HG03103 (cell line): ENCODE measurements around the gene GRIN2C.

Experiments used
- ATAC-seq: cut with Tn5 transposase; IDR thresholded peaks from one replicate; pipeline ENCODE4 v1.9.1; 2021; ENCODE audit warnings: low read depth; ENCODE audit not compliant: unreplicated experiment

Gene GRIN2C

GRCh38 chr17:74824961-74825627 is 34.6 kb downstream of the GRIN2C start:
- ATAC-seq = no peak

GRCh38 chr17:74822939-74823367 is 36.7 kb downstream of the GRIN2C start:
- ATAC-seq = no peak

- no peak for ATAC-seq
These were observed 37.2 kb downstream of the GRIN2C start for GRCh38 chr17:74822335-74822938.

GRCh38 chr17:74821655-74822334 is 37.9 kb downstream of the GRIN2C start:
- no peak for ATAC-seq

DNA sequence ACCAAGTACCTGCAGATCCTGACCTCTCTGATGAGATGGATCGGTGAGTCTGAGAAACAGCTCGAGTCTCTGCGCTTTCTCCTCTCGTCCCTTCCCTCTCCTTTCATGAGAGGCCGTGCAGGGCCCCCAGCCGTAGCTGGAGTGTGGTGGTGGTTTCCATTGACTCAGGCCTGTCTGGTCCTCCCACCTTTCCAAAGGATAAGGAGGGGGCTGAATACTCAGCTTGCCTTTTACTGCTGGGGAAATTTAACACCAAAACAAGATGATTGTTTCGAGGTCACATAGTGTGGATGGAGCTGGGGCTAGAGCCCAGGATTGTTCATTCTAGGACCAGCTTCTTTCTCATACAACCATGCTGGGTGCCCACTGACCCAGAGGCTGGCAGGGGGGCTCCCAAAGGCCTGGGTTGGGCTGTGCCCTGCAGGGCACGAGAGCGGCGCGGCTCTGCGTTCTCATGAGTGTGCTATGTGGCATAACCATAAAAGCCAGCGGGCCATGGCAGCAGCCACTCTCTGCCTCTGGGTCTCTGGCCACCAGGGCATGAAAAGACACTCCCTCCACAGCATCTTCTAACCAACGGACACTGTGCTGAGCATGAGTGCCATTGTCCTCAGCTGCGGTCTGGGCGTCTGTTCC is 39.8 kb downstream of the GRIN2C start:
- ATAC-seq = no peak

DNA sequence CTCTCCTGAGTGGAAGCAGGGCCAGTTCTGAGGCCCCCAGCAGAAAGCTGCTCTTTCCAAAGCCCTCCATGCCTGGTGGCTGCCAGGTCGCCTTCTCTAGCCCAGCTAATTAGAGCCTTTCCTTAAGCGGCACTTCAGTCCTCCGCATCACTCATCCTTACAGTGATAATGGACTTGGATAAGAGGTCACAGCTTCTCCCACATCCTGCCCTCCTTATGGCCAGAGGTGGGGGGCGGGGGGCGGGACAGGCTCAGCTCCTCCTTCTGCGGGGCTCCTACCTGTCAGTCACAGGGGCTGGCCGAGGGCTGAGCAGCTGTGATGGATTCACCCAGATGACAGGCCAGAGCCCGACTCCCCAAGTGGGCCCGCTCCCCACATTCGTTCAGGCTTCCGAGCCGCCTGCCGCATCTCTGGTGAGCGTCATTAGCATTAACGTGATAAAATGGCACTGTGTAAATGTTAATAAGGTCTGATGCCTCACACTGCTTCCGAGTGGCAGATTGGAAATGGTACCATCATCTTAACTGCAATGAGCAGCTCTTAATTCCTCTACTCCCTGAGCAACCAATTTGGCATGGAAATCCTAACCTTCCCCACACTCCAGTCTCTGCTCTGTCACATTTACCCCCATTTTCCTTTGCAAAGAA is 41.3 kb downstream of the GRIN2C start:
- ATAC-seq = no peak

- no peak for ATAC-seq
These were observed 42.6 kb downstream of the GRIN2C start for GRCh38 chr17:74816905-74817620.

DNA sequence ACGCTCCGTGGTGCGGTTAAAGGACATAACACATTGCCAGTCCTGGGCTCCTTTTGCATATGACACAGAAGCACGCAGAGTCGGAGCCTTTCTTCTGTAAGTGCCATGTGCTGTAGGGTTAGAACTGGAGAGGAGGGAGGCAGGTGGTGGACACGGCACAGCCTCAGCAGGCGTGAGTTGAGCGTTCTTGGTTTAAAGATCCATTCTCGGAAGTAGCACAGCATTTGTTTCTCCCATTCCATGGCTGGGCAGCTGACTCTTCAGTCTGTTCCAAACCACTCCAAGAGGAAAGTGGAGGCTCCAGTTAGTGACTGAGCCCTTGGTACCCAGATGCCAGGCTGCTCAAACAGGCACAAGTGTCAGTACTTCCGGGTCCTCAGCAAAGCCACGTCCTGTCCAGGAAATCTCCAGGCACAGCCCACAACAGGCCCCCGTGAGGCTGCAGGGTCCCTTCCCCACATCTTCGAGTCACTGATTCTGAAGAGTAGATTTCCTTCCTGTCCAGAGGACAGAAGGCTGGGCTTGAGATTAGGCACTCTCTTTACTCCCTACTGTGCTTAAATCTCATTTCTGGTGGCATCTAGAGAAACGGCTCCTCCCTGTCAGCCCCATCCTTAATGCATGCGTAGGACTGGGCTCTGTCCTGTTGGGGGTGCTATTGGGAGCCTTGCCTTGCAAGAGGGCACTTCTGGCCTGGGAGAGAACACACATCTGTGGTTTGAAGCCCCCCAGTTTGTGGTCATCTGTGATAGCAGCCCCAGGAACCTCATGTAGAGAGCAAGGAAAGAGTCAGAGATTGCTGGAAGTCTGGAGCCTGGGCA is 43.9 kb downstream of the GRIN2C start:
- no peak for ATAC-seq

DNA sequence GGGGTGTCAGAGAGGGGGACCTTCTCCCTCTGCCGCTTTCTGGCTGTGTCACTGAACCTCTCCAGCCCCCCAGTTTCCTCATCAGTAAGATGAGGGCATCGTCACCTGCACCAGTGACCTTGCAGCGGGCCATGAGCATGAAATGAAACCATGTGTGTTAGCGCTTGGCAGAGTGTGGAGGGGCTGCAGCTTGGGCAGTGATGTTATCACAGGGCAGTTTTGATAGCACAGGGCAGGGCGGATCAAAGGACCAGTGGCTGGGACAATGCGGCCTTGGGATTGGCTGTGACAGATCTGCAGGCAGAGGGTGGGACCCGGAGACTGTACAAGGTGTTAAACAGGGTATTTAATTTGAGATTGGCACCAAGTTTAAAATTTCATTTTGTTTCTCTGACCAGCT is 44.6 kb downstream of the GRIN2C start:
- no peak for ATAC-seq

DNA sequence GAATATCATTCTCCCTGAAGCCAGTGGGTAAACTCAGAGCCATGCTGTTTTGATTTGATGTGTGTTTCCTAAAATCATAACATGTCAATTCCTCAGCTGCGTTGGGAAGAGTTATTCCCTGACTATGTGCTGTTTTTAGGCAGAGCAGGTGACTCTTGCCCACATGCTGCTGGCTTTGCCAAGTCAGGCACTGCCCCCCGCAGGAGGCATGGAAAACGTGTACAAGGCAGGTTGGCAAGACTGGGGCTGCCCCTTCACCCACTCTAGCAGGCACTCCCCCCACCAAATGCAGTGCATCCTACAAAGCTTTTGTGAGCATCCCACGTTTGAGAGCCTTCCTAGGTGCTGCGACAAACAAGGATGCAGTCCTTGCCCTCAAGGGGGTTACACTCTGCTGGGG is 45.2 kb downstream of the GRIN2C start:
- ATAC-seq = no peak

GRCh38 chr17:74812109-74813009 is 47.3 kb downstream of the GRIN2C start:
- ATAC-seq = no peak

- ATAC-seq = no peak
These were observed 48.8 kb downstream of the GRIN2C start for GRCh38 chr17:74810699-74811485.

DNA sequence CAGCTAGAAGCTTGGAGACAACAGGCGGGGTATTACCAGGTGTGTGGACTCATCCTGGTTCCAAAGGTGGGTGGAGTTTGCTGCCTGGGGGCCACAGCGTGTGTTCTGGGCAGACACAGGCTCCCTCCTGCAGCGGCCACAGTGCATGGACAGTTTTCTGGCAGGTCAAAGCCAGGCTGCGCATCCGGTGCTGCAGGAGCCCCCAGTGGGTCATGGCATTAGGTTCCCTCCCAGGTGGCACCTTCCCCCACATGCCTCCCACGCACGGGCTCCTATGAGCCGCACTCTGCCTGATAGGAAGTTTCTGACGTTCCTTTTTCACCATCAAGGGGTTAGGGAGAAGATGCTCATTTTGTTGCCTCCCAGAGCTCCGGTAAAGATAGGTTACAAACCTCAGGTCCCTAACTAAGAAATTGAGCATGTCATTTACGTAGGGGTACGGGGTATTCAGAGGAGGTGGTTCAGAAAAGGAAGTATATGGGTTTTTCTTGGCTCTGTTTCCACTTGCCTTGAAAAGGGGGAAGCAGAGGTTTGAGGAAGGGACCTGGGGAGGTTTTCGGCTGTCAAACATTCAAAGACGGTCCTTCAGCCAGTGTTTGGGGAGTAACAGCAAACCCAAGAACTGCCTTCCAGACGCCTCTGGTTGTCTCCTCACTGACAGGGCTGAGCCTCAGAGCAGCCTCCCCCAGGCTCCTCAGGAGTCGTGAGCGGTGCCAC is 50.8 kb downstream of the GRIN2C start:
- ATAC-seq = no peak

DNA sequence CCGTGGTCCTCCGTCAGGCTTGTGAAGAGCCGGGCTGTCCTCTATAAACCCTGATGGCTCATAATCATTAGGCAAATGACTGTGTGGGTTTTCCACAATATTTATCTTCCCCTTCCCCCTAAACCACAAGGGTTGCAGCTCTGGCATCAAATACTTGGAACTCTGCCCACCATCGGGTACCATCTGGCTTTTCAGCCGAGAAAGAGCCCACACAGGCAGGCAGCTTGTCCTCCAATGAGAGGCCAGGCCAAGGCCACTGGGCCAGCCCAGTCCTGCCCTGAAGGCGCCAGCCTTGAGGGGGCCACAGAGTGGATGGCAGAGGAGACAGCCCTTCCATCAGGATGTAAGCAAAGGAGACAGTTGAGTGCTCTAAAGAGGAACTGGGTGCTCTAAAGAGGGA is 51.8 kb downstream of the GRIN2C start:
- ATAC-seq = no peak

- ATAC-seq = no peak
These were observed 52.2 kb downstream of the GRIN2C start for GRCh38 chr17:74807441-74807840.

GRCh38 chr17:74806334-74806733 is 53.4 kb downstream of the GRIN2C start:
- no peak for ATAC-seq

GRCh38 chr17:74805591-74805991 is 54.1 kb downstream of the GRIN2C start:
- no peak for ATAC-seq
